ENCODE results near the gene DOCK2.

The DOCK2 gene

GRCh38 chr5:169875091-169875728 lies 238.1 kb downstream of the DOCK2 start:
- DNase-seq = no peak

- no peak for DNase-seq
Measured at GRCh38 chr5:169875731-169876130, 238.7 kb downstream of the DOCK2 start.

GRCh38 chr5:169876386-169876785 lies 239.3 kb downstream of the DOCK2 start:
- no peak for DNase-seq

- no peak for DNase-seq
Measured at GRCh38 chr5:169880012-169880663, 243.1 kb downstream of the DOCK2 start.

- DNase-seq = no peak
Measured at GRCh38 chr5:169880785-169881184, 243.7 kb downstream of the DOCK2 start.

- no peak for DNase-seq
Measured at GRCh38 chr5:169881702-169882303, 244.7 kb downstream of the DOCK2 start.

- DNase-seq = no peak
Measured at GRCh38 chr5:169886033-169886432, 249.0 kb downstream of the DOCK2 start.

- DNase-seq = no peak
Measured at GRCh38 chr5:169886677-169887076, 249.6 kb downstream of the DOCK2 start.

GRCh38 chr5:169889572-169889971 lies 252.5 kb downstream of the DOCK2 start:
- DNase-seq = no peak

- DNase-seq = no peak
Measured at GRCh38 chr5:169893010-169893409, 255.9 kb downstream of the DOCK2 start.

- DNase-seq = no peak
Measured at GRCh38 chr5:169893571-169893970, 256.5 kb downstream of the DOCK2 start.

- DNase-seq = no peak
Measured at GRCh38 chr5:169895926-169896325, 258.9 kb downstream of the DOCK2 start.

GRCh38 chr5:169897481-169897880 lies 260.4 kb downstream of the DOCK2 start:
- no peak for DNase-seq

GRCh38 chr5:169901896-169902295 lies 264.8 kb downstream of the DOCK2 start:
- no peak for DNase-seq

- no peak for DNase-seq
Measured at GRCh38 chr5:169904059-169904458, 267.0 kb downstream of the DOCK2 start.

- DNase-seq = no peak
Measured at GRCh38 chr5:169904508-169904907, 267.4 kb downstream of the DOCK2 start.

GRCh38 chr5:169905017-169905416 lies 267.9 kb downstream of the DOCK2 start:
- no peak for DNase-seq

- DNase-seq = no peak
Measured at GRCh38 chr5:169906745-169907649, 269.9 kb downstream of the DOCK2 start.

GRCh38 chr5:169908864-169909263 lies 271.8 kb downstream of the DOCK2 start:
- DNase-seq = no peak

GRCh38 chr5:169909945-169910344 lies 272.9 kb downstream of the DOCK2 start:
- no peak for DNase-seq

GRCh38 chr5:169910393-169910792 lies 273.3 kb downstream of the DOCK2 start:
- no peak for DNase-seq

- DNase-seq = no peak
Measured at GRCh38 chr5:169911448-169912212, 274.6 kb downstream of the DOCK2 start.

GRCh38 chr5:169913479-169913878 lies 276.4 kb downstream of the DOCK2 start:
- no peak for DNase-seq

All from activated CD4-positive, alpha-beta T cell treated with anti-CD3 and anti-CD28 coated beads for 48 hours (primary cell).